Retinal pigment epithelial cell (primary cell): ENCODE data around the gene DMBT1.

ENCODE experiments used
- DNase-seq: peaks from one replicate; pipeline ENCODE4 v3.0.0-alpha.2; 2010; ENCODE audit warnings: low read depth
- H3K4me3 ChIP-seq: 2 replicates; pipeline ENCODE4 v1.5.1; 2011; ENCODE audit warnings: mild to moderate bottlenecking, low read length, control low read depth, moderate library complexity
- CTCF ChIP-seq: conservative IDR thresholded peaks from 2 replicates; pipeline ENCODE4 v1.5.1; 2011; ENCODE audit warnings: low read depth, low read length, control low read depth, inconsistent platforms

Gene DMBT1

GRCh38 chr10:122560279-122560804, at the start of gene DMBT1:
Gene DMBT1 (plus strand): TSS chr10:122560754. CDS start chr10:122560771, 17 bp downstream.
- no peak for TF ChIP-seq CTCF
- H3K4me3 ChIP-seq, result no peak within 1 kb of the TSS
- no peak for DNase-seq

- no peak overlapping the region for H3K4me3 ChIP-seq
- no peak for TF ChIP-seq CTCF
- no peak for DNase-seq
Observed at GRCh38 chr10:122513053-122513452, 47.5 kb upstream of the DMBT1 start.

- TF ChIP-seq CTCF, result no peak
- no peak for DNase-seq
- no peak overlapping the region for H3K4me3 ChIP-seq
Observed at GRCh38 chr10:122514045-122514840, 46.3 kb upstream of the DMBT1 start.

GRCh38 chr10:122515022-122515424, 45.5 kb upstream of the DMBT1 start:
- no peak for DNase-seq
- no peak for TF ChIP-seq CTCF
- H3K4me3 ChIP-seq, result no peak overlapping the region

GRCh38 chr10:122515588-122516231, 44.8 kb upstream of the DMBT1 start:
- no peak overlapping the region for H3K4me3 ChIP-seq
- no peak for TF ChIP-seq CTCF
- DNase-seq, result no peak

GRCh38 chr10:122516734-122517133, 43.8 kb upstream of the DMBT1 start:
- DNase-seq, result no peak
- no peak overlapping the region for H3K4me3 ChIP-seq
- no peak for TF ChIP-seq CTCF
